Left ventricle myocardium inferior (tissue), 1 donor: ENCODE results near the gene SEMA4D. TPM values are rescaled to one million over a fixed set of nuclear protein-coding genes. Genes with fewer than 3 reads are reported as not detected.

Source experiments
- DNase-seq: peaks from one replicate; pipeline ENCODE4 v3.0.0-alpha.2; 2020
- H3K27ac ChIP-seq: fragments of 200-600 bp; replicated peaks from 2 replicates; pipeline ENCODE4 v1.8.0; 2021
- H3K27me3 ChIP-seq: fragments of 200-600 bp; 2 replicates; pipeline ENCODE4 v1.8.0; 2021; ENCODE audit warnings: low read depth
- H3K36me3 ChIP-seq: fragments of 200-600 bp; 2 replicates; pipeline ENCODE4 v1.8.0; 2021
- H3K4me1 ChIP-seq: fragments of 200-600 bp; 2 replicates; pipeline ENCODE4 v1.8.0; 2021
- H3K4me3 ChIP-seq: fragments of 200-600 bp; 2 replicates; pipeline ENCODE4 v1.8.0; 2021; ENCODE audit warnings: mild to moderate bottlenecking, moderate library complexity
- H3K9me3 ChIP-seq: fragments of 200-600 bp; replicated peaks from 2 replicates; pipeline ENCODE4 v1.8.0; 2021
- intact Hi-C: fragments of 100-400 bp; cut with micrococcal nuclease; formaldehyde crosslinking; loops from one replicate; pipeline ENCODE4 v1.11.0; 2022
- total RNA-seq: library from RNA; stranded (reverse); fragmentation: NEBNext Ultra II Directional; extraction: Animal tissue kit (Norgen Biotek cat#: 25700); gene quantifications from one replicate; pipeline ENCODE4 v1.2.1, GENCODE V29; 2021
- TF ChIP-seq, protein P1 (sequence below): fragments of 200-600 bp; IDR thresholded peaks from 2 replicates; pipeline ENCODE4 v1.8.0; 2021; ENCODE audit warnings: antibody characterized with exemption, mild to moderate bottlenecking, borderline replicate concordance
- donor health status: DM: no; HTN: yes; CAD: no; lungs with severe emphysema.

Gene SEMA4D
- total RNA-seq, 1 donor from 2014 or later: 17.1 TPM

DNA sequence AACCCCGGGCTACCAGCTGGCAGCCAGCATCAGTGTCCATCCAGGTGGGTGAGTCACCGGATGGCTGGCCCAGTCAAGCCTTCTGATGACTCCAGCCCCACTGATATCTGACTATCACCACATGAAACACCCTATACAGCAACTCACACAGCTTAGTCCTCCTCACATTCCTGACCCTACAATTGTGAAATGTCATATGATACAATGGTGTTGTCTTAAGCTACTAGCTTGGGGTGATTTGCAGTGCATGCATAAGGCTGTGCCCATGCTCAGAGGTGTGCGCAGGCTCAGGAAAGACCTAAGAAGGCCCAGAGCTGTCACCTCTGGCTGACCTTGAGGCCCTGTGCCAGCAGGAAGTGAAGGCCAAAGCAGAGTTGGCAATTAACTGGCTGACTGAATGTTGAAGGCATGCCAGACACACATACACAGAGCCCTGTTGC is 21.5 kb upstream of the SEMA4D start:
- Histone ChIP-seq H3K9me3 (no peaks in the 10 kb centered on the region), H3K4me3 (no peak overlapping the region), H3K36me3 (no peaks in the 10 kb centered on the region), H3K27ac (no peak overlapping the region), H3K27me3 (no peaks in the 10 kb centered on the region), H3K4me1 (no peaks in the 10 kb centered on the region)
- intact Hi-C loops: no loop called here
- DNase-seq: no peak
- TF ChIP-seq, protein P1, sequence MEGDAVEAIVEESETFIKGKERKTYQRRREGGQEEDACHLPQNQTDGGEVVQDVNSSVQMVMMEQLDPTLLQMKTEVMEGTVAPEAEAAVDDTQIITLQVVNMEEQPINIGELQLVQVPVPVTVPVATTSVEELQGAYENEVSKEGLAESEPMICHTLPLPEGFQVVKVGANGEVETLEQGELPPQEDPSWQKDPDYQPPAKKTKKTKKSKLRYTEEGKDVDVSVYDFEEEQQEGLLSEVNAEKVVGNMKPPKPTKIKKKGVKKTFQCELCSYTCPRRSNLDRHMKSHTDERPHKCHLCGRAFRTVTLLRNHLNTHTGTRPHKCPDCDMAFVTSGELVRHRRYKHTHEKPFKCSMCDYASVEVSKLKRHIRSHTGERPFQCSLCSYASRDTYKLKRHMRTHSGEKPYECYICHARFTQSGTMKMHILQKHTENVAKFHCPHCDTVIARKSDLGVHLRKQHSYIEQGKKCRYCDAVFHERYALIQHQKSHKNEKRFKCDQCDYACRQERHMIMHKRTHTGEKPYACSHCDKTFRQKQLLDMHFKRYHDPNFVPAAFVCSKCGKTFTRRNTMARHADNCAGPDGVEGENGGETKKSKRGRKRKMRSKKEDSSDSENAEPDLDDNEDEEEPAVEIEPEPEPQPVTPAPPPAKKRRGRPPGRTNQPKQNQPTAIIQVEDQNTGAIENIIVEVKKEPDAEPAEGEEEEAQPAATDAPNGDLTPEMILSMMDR: no peak

DNA sequence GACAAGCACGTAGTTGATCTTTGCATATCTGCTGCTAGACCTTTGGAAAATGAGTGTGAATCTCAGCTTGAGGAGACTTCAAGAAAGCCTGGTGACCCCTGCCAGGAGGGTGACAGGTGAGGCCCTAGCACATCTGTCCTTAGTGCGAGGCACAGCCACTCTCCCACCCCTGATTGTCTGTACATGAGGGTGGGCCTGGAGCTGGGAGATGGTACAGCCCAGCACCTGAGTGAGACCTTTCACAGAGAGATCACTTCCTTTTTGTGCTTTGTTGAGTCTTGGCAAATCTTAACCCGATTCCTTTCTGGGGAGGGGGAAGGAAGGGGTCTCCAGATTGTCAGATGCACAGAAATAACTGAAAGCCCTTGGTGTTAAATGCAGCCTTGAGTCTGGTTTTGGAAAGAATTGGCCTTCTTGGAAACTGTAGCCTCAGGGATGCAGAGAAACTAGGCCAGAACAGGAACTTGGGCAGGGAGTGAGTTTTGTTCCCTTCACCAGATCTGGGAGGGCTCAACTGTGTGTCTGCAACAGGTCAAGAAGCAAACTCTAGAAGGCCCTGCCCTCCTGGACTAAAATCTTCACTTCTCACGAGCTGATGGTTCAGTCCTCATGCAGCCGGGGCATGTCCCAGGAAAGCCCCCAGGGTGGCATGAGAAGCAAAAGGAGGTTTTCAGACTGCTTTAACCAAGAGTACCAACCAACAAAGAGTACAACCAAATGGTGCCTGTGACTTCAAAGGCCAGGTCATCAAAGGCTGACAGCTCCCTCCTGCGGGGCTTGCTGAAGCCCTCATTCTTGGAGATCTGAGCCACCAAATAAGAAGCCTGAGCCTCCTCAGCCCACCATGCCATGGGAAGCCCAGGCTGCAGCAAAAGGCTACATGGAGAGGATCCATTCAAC is 20.8 kb upstream of the SEMA4D start:
- no peak for DNase-seq
- Histone ChIP-seq H3K4me1 (no peaks in the 10 kb centered on the region), H3K27me3 (peaks cover under 1% of the 10 kb centered on the region), H3K4me3 (no peak overlapping the region), H3K36me3 (no peaks in the 10 kb centered on the region), H3K9me3 (no peaks in the 10 kb centered on the region), H3K27ac (no peak overlapping the region)
- intact Hi-C loops: no loop called here
- TF ChIP-seq, protein P1: no peak

DNA sequence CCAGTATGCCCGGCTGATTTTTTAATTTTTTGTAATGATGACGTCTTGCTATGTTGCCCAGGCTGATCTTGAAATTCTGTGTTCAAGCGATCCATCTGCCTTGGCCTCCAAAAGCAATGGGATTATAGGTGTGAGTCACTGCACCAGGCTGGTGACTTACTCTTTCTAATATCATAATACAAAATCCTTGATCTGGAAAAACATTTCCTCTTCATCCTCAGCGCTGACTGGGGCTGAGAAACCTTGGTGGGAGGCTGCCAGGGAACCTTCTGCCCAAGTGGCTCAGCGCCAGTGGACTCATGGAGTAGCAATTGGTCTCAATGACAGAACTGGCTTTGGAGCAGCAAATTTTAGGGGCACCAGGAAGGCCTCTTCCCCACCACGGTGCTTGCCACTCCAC is 17.5 kb upstream of the SEMA4D start:
- Histone ChIP-seq H3K4me3 (no peak overlapping the region), H3K27me3 (peaks cover 4% of the 10 kb centered on the region), H3K36me3 (no peaks in the 10 kb centered on the region), H3K9me3 (no peaks in the 10 kb centered on the region), H3K27ac (no peak overlapping the region), H3K4me1 (no peaks in the 10 kb centered on the region)
- no peak for DNase-seq
- TF ChIP-seq, protein P1: no peak
- intact Hi-C loops: no loop called here

DNA sequence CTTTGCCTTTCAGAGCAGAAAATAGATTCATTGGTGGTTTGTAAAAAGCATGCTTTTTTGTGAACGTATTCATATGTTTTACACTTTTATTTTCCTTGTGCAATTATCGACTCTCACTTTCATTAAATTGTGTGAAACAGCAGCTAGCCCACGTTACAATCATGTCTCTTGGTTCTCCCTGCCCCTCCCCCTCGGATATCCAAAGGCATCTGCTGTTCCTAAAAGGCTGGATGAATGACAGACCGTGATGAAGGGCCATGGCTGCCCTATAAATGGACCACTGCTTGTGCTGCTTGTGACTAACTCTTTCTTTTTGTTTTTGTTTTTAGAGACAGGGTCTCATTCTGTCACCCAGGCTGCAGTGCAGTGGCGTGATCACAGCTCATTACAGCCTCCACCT is 17.0 kb upstream of the SEMA4D start:
- no peak overlapping the region for H3K27ac ChIP-seq
- H3K4me3 ChIP-seq: no peak overlapping the region
- H3K27me3 ChIP-seq: peaks cover 4% of the 10 kb centered on the region
- TF ChIP-seq, protein P1: no peak
- no peaks in the 10 kb centered on the region for H3K9me3 ChIP-seq
- no peak for DNase-seq
- H3K36me3 ChIP-seq: no peaks in the 10 kb centered on the region
- intact Hi-C loops: no loop called here
- H3K4me1 ChIP-seq: no peaks in the 10 kb centered on the region

DNA sequence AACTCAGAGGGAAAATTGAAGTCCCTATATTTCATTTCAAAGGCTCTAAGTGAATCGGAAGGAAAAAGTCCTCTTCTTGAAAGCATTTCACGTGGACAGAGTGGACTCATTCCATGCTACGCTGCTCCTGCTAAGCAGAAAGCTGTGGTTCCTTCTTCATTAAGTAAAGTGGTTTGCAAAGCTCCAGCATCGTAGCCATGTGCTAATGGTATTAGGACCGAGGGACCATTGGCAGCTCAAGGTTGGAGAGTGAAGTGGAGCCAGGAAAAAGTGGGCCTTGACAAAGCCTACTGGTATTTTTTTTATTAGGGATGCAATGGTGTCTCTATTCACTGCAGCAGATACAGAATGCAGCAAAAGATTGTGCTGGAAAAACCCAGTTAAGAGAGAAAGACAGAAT is 16.4 kb upstream of the SEMA4D start:
- Histone ChIP-seq H3K27ac (no peak overlapping the region), H3K27me3 (peaks cover 4% of the 10 kb centered on the region), H3K4me1 (no peaks in the 10 kb centered on the region), H3K36me3 (no peaks in the 10 kb centered on the region), H3K4me3 (no peak overlapping the region), H3K9me3 (no peaks in the 10 kb centered on the region)
- TF ChIP-seq, protein P1: no peak
- intact Hi-C loops: no loop called here
- DNase-seq: no peak
